Activated T-helper 17 cell treated with anti-CD3 and anti-CD28 coated beads, Interleukin-2, amount 50 U/mL, for 72 hours (primary cell): ENCODE measurements around the gene AMDHD2. TPM values are rescaled to one million over a fixed set of nuclear protein-coding genes. Genes with fewer than 3 reads are reported as not detected.

Source experiments
- ATAC-seq: fragments of 150-1000 bp; cut with Tn5 transposase; replicated peaks from 2 replicates; pipeline ENCODE4 v1.10.0; 2021; ENCODE audit warnings: mild to moderate bottlenecking, moderate library complexity
- H3K27ac Mint-ChIP-seq: one replicate; pipeline ENCODE4 v1.8.0; 2022; ENCODE audit warnings: mixed read lengths
- H3K27me3 Mint-ChIP-seq: one replicate; pipeline ENCODE4 v1.8.0; 2022; ENCODE audit warnings: mixed read lengths
- H3K36me3 Mint-ChIP-seq: one replicate; pipeline ENCODE4 v1.8.0; 2022; ENCODE audit warnings: low read depth, mild to moderate bottlenecking, mixed read lengths
- H3K4me1 Mint-ChIP-seq: one replicate; pipeline ENCODE4 v1.8.0; 2022; ENCODE audit warnings: mixed read lengths
- H3K4me3 Mint-ChIP-seq: one replicate; pipeline ENCODE4 v1.8.0; 2022; ENCODE audit warnings: mild to moderate bottlenecking, mixed read lengths
- H3K9me3 Mint-ChIP-seq: one replicate; pipeline ENCODE4 v1.8.0; 2022; ENCODE audit warnings: mixed read lengths
- total RNA-seq, 2 donors: library from RNA; stranded (reverse); gene quantifications; one replicate each; pipeline ENCODE4 v1.2.3, GENCODE V29; 2022

Gene AMDHD2, protein sequence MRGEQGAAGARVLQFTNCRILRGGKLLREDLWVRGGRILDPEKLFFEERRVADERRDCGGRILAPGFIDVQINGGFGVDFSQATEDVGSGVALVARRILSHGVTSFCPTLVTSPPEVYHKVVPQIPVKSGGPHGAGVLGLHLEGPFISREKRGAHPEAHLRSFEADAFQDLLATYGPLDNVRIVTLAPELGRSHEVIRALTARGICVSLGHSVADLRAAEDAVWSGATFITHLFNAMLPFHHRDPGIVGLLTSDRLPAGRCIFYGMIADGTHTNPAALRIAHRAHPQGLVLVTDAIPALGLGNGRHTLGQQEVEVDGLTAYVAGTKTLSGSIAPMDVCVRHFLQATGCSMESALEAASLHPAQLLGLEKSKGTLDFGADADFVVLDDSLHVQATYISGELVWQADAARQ
- total RNA-seq = 10 to 100 TPM; 39.6 to 54.5 TPM

DNA sequence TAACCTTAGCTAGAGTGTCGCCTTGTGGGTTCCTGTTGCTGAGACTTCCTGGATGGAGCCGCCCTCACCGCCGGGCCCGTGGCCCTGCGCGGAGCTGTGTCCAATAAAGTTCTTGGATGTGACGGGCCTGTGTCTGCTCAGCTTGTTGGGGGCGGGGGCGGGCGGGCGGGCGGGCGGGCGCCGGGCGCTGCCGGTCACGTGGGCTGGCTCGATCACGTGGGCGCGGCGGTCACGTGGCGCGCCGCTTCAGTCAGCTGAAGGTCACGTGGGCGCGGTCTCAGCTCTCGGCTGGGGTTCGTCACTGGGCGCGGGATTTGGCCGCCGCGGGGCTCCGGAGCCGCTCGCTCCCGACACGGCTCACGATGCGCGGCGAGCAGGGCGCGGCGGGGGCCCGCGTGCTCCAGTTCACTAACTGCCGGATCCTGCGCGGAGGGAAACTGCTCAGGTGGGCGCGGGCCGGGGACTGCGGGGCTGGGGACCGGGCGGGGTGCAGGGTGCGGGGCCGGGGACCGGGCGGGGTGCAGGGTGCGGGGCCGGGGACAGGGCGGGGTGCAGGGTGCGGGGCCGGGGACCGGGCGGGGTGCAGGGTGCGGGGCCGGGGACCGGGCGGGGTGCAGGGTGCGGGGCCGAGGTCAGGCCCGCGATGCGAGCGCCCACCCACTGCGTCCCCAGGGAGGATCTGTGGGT, at the start of gene AMDHD2:
AMDHD2 (plus strand) TSS at position 275 of the 687 bp plus-strand sequence; CDS start at position 363, 88 bp downstream.
- Mint-ChIP-seq H3K9me3 (no peaks in the 10 kb centered on the region), H3K4me1 (peaks cover 30% of the 10 kb centered on the region), H3K4me3 (peak within 1 kb of the TSS; percentile 82), H3K27ac (peak within 1 kb of the TSS; percentile 90), H3K27me3 (no peaks in the 10 kb centered on the region), H3K36me3 (peaks cover 71% of the 10 kb centered on the region)
- peak; percentile 86 for ATAC-seq

DNA sequence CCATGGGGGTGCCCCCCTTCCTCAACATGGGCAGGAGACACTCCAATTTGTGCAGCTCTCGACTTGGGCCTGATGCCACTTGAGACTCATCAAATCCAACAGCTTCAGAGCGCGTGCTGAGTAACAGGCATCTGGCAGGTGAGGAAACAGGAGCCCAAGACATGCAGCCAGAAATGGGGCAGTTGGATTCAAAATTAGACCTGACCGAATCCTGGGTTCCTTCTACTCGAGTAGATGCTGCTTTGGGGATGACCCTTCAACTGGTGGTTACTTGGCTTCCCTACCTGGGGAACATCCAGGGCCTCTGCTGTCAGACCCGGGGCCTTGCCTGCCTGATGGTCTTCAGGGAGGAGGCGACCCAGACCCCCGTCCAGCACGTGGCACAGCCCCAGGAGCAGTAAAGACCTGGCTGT, 49.6 kb upstream of the AMDHD2 start:
- Mint-ChIP-seq H3K27ac (no peak overlapping the region), H3K36me3 (no peaks in the 10 kb centered on the region), H3K4me3 (peak overlapping the region; percentile 9), H3K4me1 (peaks cover 5% of the 10 kb centered on the region), H3K9me3 (no peaks in the 10 kb centered on the region), H3K27me3 (peaks cover 11% of the 10 kb centered on the region)
- no peak for ATAC-seq

DNA sequence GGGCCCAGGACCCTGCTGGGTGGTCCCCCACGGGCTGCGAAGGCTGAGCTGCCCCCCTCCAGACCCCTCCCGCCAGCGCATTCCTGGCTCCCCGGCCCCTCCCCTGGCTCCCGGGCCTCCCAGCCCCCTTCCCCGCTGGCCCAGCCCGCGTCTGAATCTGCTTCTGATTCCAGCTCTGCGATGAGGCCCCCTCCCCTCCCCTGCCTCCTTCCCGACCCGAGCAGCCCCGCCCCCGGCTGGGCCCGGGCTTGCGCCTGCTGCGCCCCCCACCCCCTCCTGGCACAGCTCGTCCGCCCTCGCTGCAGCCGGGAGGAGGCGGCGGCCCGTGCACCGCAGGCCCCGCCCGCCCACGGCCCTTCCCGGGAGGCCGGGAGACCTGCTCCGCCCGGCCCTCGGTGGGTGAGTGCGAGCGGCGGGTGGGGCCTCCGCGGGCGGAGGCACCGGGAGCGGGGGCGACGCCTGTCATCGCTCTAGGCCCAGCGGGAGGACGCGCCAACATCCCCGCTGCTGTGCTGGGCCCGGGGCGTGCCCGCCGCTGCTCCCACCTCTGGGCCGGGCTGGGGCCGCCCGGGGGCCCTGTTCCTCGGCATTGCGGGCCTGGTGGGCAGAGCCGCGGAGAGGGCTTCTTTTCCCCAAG, 49.0 kb upstream of the AMDHD2 start, which contains the start of gene NTN3:
NTN3 (plus strand) TSS at position 282 of the 637 bp plus-strand sequence. CDS start 405 bp downstream, outside the sequence.
- Mint-ChIP-seq H3K9me3 (no peaks in the 10 kb centered on the region), H3K27ac (no peak within 1 kb of the TSS), H3K4me3 (peak within 1 kb of the TSS; percentile 9), H3K27me3 (peaks cover 11% of the 10 kb centered on the region), H3K36me3 (no peaks in the 10 kb centered on the region), H3K4me1 (peaks cover 7% of the 10 kb centered on the region)
- no peak for ATAC-seq

DNA sequence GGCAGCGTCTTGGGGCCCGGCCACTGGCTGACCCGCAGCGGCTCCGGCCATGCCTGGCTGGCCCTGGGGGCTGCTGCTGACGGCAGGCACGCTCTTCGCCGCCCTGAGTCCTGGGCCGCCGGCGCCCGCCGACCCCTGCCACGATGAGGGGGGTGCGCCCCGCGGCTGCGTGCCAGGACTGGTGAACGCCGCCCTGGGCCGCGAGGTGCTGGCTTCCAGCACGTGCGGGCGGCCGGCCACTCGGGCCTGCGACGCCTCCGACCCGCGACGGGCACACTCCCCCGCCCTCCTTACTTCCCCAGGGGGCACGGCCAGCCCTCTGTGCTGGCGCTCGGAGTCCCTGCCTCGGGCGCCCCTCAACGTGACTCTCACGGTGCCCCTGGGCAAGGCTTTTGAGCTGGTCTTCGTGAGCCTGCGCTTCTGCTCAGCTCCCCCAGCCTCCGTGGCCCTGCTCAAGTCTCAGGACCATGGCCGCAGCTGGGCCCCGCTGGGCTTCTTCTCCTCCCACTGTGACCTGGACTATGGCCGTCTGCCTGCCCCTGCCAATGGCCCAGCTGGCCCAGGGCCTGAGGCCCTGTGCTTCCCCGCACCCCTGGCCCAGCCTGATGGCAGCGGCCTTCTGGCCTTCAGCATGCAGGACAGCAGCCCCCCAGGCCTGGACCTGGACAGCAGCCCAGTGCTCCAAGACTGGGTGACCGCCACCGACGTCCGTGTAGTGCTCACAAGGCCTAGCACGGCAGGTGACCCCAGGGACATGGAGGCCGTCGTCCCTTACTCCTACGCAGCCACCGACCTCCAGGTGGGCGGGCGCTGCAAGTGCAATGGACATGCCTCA, 48.3 kb upstream of the AMDHD2 start:
- H3K9me3 Mint-ChIP-seq = no peaks in the 10 kb centered on the region
- H3K4me1 Mint-ChIP-seq = peaks cover 14% of the 10 kb centered on the region
- no peak overlapping the region for H3K27ac Mint-ChIP-seq
- H3K27me3 Mint-ChIP-seq = peaks cover 11% of the 10 kb centered on the region
- no peak for ATAC-seq
- H3K36me3 Mint-ChIP-seq = no peaks in the 10 kb centered on the region
- H3K4me3 Mint-ChIP-seq = no peak overlapping the region

DNA sequence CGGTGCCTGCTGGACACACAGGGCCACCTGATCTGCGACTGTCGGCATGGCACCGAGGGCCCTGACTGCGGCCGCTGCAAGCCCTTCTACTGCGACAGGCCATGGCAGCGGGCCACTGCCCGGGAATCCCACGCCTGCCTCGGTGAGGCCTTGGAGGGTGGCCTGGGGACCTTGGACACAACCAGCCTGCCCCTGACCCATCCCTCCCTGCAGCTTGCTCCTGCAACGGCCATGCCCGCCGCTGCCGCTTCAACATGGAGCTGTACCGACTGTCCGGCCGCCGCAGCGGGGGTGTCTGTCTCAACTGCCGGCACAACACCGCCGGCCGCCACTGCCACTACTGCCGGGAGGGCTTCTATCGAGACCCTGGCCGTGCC, 47.7 kb upstream of the AMDHD2 start:
- H3K27ac Mint-ChIP-seq = no peak overlapping the region
- H3K9me3 Mint-ChIP-seq = no peaks in the 10 kb centered on the region
- ATAC-seq = no peak
- H3K4me1 Mint-ChIP-seq = peaks cover 16% of the 10 kb centered on the region
- H3K27me3 Mint-ChIP-seq = peaks cover 11% of the 10 kb centered on the region
- peak overlapping the region; percentile 52 for H3K4me3 Mint-ChIP-seq
- H3K36me3 Mint-ChIP-seq = no peaks in the 10 kb centered on the region

DNA sequence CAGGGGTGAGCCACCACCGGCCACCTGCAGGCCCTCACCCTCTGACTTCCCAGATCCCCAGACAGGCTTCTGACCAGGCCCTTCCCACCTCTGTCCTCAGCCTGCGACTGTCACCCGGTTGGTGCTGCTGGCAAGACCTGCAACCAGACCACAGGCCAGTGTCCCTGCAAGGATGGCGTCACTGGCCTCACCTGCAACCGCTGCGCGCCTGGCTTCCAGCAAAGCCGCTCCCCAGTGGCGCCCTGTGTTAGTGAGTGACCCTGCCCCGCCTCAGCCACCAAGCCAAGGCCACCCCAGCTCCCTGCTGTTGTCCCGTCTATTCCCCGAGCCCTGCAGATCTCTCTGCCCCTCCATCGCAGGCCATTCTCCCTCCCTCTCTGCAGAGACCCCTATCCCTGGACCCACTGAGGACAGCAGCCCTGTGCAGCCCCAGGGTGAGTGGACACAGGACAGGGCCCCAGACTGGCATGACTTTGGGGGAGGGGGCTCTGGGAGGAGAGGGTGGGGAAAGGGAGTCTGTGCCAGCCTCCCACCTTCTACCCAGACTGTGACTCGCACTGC, 47.2 kb upstream of the AMDHD2 start:
- Mint-ChIP-seq H3K27me3 (peaks cover 11% of the 10 kb centered on the region), H3K4me1 (peaks cover 21% of the 10 kb centered on the region), H3K36me3 (no peaks in the 10 kb centered on the region), H3K9me3 (no peaks in the 10 kb centered on the region), H3K27ac (no peak overlapping the region), H3K4me3 (peak overlapping the region; percentile 52)
- no peak for ATAC-seq

DNA sequence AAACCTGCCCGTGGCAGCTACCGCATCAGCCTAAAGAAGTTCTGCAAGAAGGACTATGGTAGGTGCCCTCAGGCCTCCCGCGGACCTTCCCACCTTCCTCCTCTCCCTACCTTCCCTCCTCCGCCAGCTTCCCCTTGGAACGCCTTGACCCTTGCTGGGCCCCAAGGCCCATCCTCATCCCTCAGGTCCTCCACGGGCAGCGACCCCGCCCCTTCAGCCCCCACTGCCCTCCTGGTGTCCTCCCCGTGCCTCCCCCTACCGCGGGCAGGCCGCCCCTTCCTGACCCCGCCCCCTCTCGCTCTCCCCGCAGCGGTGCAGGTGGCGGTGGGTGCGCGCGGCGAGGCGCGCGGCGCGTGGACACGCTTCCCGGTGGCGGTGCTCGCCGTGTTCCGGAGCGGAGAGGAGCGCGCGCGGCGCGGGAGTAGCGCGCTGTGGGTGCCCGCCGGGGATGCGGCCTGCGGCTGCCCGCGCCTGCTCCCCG, 46.7 kb upstream of the AMDHD2 start:
- H3K27ac Mint-ChIP-seq = no peak overlapping the region
- H3K27me3 Mint-ChIP-seq = peaks cover 11% of the 10 kb centered on the region
- H3K36me3 Mint-ChIP-seq = no peaks in the 10 kb centered on the region
- H3K9me3 Mint-ChIP-seq = no peaks in the 10 kb centered on the region
- peak overlapping the region; percentile 52 for H3K4me3 Mint-ChIP-seq
- peak; percentile 1 for ATAC-seq
- peaks cover 21% of the 10 kb centered on the region for H3K4me1 Mint-ChIP-seq

DNA sequence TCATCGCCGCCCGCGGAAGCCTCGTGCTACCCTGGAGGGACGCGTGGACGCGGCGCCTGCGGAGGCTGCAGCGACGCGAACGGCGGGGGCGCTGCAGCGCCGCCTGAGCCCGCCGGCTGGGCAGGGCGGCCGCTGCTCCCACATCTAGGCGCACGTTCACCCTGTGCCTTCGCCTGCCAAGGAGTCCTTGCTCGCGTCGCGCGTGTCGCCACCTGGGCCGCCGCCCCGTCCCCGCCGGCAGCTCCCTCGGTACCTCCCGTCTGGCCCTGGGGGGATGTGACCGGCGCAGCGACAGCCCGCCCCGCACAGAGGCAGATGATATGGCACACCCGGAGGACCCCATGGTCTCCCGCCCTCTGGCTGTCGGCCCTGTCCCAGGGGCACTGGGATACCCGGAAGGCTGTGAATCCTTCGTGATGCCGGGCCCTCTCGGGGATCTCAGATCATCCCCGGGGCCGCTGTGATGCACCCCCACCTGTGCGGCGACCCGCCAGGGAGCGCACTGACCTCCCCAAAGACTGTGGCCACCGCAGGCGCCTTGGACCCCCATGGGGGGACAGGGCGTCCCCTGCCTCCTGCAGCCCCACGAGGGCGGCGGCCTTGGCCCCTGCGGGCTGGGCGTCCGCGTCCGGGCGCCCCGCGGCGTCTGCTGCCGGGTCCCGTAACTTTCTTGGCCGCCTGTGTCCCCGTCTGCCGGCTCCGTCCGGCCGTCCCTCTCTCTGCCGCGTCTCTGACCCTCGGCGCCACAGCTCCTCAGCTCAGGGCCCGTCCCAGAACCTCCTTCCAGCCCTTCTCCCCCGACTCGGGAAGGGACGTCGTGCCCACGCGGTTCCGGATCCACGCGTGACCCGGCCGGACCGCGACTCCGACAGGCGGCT, 45.9 kb upstream of the AMDHD2 start:
- ATAC-seq = peak; percentile 68
- H3K4me3 Mint-ChIP-seq = peak overlapping the region; percentile 41
- H3K36me3 Mint-ChIP-seq = no peaks in the 10 kb centered on the region
- no peak overlapping the region for H3K27ac Mint-ChIP-seq
- peaks cover 11% of the 10 kb centered on the region for H3K27me3 Mint-ChIP-seq
- H3K4me1 Mint-ChIP-seq = peaks cover 21% of the 10 kb centered on the region
- no peaks in the 10 kb centered on the region for H3K9me3 Mint-ChIP-seq

DNA sequence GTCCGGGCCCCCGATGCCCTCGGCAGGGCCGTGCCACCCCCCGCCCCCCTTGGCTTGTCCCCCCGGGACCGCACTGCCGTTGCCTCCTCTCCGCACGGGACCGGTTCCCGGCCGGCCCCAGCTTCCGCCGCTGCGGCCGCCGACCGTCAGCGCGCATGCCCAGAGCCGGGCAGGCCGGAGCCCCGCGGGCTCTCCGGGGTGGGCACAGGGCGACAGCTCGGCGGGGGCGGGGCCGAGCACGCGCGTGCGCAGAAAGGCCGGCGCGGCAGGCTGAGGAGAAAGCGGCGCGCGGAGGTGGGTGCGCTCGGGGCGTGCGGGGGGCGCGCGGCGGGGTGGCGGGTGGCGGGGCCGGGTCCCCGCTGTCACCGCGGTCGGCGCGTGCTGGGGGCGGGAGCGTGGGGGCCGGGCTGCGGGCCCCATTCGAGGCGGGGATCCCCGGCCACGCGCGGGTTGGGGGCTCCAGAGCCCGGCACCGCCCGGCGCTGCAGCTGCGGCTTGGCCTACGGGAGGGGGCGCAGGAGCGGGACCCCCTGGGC, 45.2 kb upstream of the AMDHD2 start, which contains the start of gene TBC1D24:
TBC1D24 (plus strand) TSS at position 251 of the 536 bp plus-strand sequence. CDS start 21,022 bp downstream, outside the sequence.
- ATAC-seq = peak; percentile 80
- Mint-ChIP-seq H3K4me1 (peaks cover 18% of the 10 kb centered on the region), H3K36me3 (no peaks in the 10 kb centered on the region), H3K9me3 (no peaks in the 10 kb centered on the region), H3K27me3 (peaks cover 6% of the 10 kb centered on the region), H3K27ac (no peak within 1 kb of the TSS), H3K4me3 (peak within 1 kb of the TSS; percentile 60)

DNA sequence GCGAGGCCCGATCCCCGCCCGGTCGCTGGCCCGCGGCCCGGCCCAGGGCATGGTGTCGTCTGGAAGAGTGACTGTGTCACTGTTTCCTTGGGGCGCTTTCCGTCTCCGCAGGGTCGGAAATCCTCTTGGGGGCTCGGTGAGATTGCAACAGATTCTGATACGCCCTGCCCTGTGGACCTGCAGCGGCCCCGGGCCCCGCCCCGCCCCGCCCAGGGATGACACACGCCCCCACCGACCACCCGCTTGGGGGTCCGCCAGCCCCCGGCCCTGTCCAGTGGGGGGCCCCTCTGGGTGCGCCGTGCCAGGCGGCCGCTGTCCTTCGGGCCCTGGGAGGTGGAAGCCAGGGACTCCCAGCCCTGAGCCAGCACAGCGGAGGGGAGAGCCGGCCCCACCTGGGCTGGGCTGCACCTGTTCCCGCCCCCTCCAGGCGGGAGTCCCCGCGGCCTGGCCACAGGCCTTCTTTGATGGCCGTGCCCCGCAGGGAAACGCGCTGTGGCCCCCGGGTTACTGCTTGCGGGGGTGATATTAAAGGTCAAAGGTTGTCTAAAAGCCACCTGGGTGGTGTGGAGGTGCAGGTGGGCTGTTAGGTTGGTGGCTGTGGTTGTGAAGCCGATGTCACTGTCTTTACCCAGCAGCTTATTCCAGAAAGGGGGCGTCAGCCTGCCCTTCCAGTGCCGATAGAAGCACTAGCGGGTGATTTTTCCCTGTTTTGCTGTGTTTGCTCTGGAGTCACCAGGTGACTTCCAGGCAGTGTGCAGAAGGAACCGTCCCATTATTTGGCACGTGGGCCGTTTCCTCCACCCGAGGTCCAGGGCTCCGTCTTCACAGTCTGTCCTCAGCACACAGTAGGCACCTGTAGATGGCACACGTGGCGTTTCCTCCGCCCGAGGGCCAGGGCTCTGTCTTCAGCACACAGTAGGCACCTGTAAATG, 44.5 kb upstream of the AMDHD2 start:
- Mint-ChIP-seq H3K27me3 (no peaks in the 10 kb centered on the region), H3K4me1 (peaks cover 17% of the 10 kb centered on the region), H3K4me3 (peak overlapping the region; percentile 60)

DNA sequence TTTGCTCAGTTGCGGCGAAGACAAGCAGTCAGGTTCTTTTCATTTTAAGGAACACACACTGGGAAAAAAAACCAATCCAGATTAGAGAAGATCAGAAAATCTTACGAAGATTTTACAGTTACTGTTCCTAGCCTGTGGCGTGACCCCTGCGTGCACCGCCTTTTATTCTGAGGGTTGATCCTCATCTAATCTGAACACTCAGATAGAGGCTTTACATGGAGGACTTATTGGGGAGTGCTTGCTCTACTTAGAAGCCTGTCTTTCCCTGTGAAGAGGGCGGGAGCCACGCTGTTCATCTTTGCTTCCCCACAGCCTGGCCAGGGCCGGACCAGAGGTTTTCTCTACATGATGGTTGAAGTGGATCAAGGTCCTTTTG, 43.8 kb upstream of the AMDHD2 start:
- no peaks in the 10 kb centered on the region for H3K9me3 Mint-ChIP-seq

More for the DNA sequence above, 44.5 kb upstream of the AMDHD2 start:
- Mint-ChIP-seq H3K27ac (no peak overlapping the region), H3K36me3 (no peaks in the 10 kb centered on the region), H3K9me3 (no peaks in the 10 kb centered on the region)
- ATAC-seq = peak; percentile 46

DNA sequence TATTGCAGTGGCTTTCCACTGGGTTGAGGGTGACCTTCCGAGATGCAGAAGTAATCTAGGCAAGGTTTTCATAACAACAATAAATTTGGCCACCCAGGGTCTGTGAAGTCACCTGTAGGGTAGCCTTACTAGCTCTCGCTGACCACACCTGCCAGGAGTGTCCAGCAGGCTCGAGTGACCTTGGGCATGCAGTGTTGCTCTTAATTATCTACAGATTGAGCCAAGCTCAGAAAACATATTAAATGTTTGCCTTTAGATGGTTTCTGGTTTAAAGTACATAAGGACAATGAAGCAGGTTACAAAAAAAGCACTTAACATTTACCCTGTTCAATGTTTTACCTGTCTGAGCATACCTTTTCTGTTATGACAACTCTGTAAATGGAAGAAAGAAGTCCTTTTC, 43.4 kb upstream of the AMDHD2 start:
- H3K36me3 Mint-ChIP-seq = no peaks in the 10 kb centered on the region
- peak overlapping the region; percentile 60 for H3K4me3 Mint-ChIP-seq
- no peaks in the 10 kb centered on the region for H3K9me3 Mint-ChIP-seq
- H3K27me3 Mint-ChIP-seq = no peaks in the 10 kb centered on the region
- H3K4me1 Mint-ChIP-seq = peaks cover 17% of the 10 kb centered on the region
- no peak for ATAC-seq
- no peak overlapping the region for H3K27ac Mint-ChIP-seq

More for the DNA sequence above, 43.8 kb upstream of the AMDHD2 start:
- Mint-ChIP-seq H3K4me1 (peaks cover 17% of the 10 kb centered on the region), H3K36me3 (no peaks in the 10 kb centered on the region), H3K27me3 (no peaks in the 10 kb centered on the region), H3K27ac (no peak overlapping the region), H3K4me3 (peak overlapping the region; percentile 60)
- no peak for ATAC-seq
